Measurements from ENCODE around the gene SEPSECS. TPM values are rescaled to one million over a fixed set of nuclear protein-coding genes. Genes with fewer than 3 reads are reported as not detected.

Gene SEPSECS
- total and polyA plus RNA-seq, 2 of the 8 experiments (the other 6 are each of a cell fraction or from before 2014, with no cell fraction given), result 1.9 to 4.1 TPM

DNA sequence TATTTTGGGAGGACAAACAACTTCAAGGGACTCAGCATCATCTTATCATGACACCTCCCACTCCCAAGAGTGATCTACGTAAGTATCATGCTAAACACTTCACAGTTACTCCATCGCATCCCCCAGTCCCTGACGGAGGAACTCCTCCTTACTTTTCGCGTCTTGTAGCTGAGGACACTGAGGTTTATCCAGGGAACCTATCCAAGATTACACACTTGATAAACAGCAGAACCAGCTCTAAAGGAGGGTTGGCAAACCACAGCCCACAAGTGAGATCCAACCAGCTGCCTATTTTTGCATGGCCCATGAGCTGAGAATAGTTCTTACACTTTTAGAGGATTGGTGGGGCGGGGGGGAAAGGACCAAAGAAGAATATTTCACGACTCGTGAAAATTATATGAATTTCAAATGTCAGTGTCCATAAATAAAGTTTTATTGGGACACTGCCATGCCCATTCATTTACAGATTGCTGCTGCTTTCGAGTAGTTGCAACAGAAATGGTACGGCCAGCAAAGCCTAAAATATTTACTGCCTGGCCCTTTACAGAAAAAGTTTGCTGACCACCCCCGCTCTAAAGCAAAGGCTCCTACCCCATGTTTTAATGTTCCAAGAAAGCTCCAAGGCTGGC is 47.8 kb downstream of the SEPSECS start:
- CTCF ChIA-PET (ENCODE audit: partially characterized antibody), result interaction anchor here (1.2 to 2.5 kb wide), 2 partner anchors 32 to 67 kb away, joined by 3 to 8 read pairs; no protein-coding TSS in a partner anchor
- Histone ChIP-seq H3K79me2 (ENCODE audit: control insufficient read depth in 1 of 2, insufficient read depth in 2 of 2, low read length in 2 of 2) (no peaks in the 10 kb centered on the region), H3K23me2 (ENCODE audit: low read depth, low read length) (no peaks in the 10 kb centered on the region), H2BK20ac (ENCODE audit: low read length) (no peak overlapping the region), H4K91ac (replicated peaks; ENCODE audit: insufficient read length, low read length) (no peak overlapping the region), H2BK5ac (ENCODE audit: low read depth, low read length) (no peak overlapping the region), H3K18ac (ENCODE audit: extremely low read depth, low read length) (no peak overlapping the region), H3K23ac (ENCODE audit: insufficient read length) (no peak overlapping the region), H3K27me3 (replicated peaks in 1 of 4; ENCODE audit: control insufficient read depth in 3 of 4, extremely low read depth in 1 of 4, insufficient read depth in 3 of 4, low read length in 3 of 4) (no peaks in the 10 kb centered on the region), H2AK5ac (ENCODE audit: low read depth, low read length) (no peak overlapping the region), H3K36me3 (ENCODE audit: control insufficient read depth in 2 of 4, insufficient read depth in 4 of 4, low read length in 3 of 4) (no peaks in the 10 kb centered on the region), H3K4me1 (replicated peaks in 1 of 4; ENCODE audit: control insufficient read depth in 3 of 4, insufficient read depth in 4 of 4, low read length in 3 of 4) (no peaks in the 10 kb centered on the region), H2AFZ (ENCODE audit: low read length) (no peak overlapping the region), H3K14ac (ENCODE audit: insufficient read length) (no peak overlapping the region), H4K20me1 (replicated peaks in 1 of 2; ENCODE audit: control insufficient read depth in 1 of 2, insufficient read depth in 2 of 2, low read length in 2 of 2) (no peaks in the 10 kb centered on the region), H3K4ac (replicated peaks; ENCODE audit: insufficient read length, low read depth, low read length) (no peak overlapping the region), H3K79me1 (ENCODE audit: low read depth, low read length) (no peaks in the 10 kb centered on the region), H3K4me3 (ENCODE audit: extremely low read depth in 1 of 4, insufficient read depth in 2 of 4, low read depth in 3 of 4, low read length in 4 of 4) (no peak overlapping the region), H3K9ac (replicated peaks in 1 of 4; ENCODE audit: extremely low read depth in 1 of 4, low read depth in 3 of 4, low read length in 3 of 4) (no peak overlapping the region), H2BK15ac (ENCODE audit: low read length) (no peak overlapping the region), H3K27ac (ENCODE audit: low read depth, low read length) (no peak overlapping the region), H4K8ac (ENCODE audit: extremely low read depth, insufficient read depth, low read length) (no peak overlapping the region), H4K5ac (ENCODE audit: insufficient read length, low read depth, low read length) (no peak overlapping the region), H2BK120ac (replicated peaks; ENCODE audit: low read depth, low read length) (no peak overlapping the region), H3K9me3 (ENCODE audit: insufficient read depth in 2 of 2, low read depth in 1 of 2, low read length in 1 of 2) (no peaks in the 10 kb centered on the region), H2BK12ac (ENCODE audit: low read depth, low read length) (no peak overlapping the region), H3K56ac (replicated peaks; ENCODE audit: insufficient read length, low read depth, low read length) (no peak overlapping the region), H3K4me2 (ENCODE audit: insufficient read depth in 1 of 2, low read depth in 2 of 2, low read length in 2 of 2) (no peak overlapping the region)
- POLR2A ChIA-PET (ENCODE audit: partially characterized antibody), result no interaction called here
- no peak for DNase-seq (ENCODE audit: low read depth in 1 of 2, low spot score in 2 of 2)
- 91% methylated on average over 11 of the region's 11 CpGs; no CpG with 5 or more reads in 1 of the 2 experiments for WGBS, 2 experiments (ENCODE audit: extremely low coverage in 1 of 2, insufficient coverage in 1 of 2, insufficient read length in 1 of 2, insufficient replicate concordance in 2 of 2, low coverage in 1 of 2, low lambda C conversion rate in 2 of 2, missing lambda C conversion rate in 1 of 2)
- FAIRE-seq, result no peak
- TF ChIP-seq RAD21 (IDR thresholded peaks at IDR 0.05 in 1 of 2, conservative IDR thresholded peaks at IDR 0.05 in 1 of 2; ENCODE audit: low read depth in 2 of 2, low read length in 2 of 2) (no peak), POLR2A (IDR thresholded peaks at IDR 0.05; ENCODE audit: control extremely low read depth in 1 of 2, low read depth in 2 of 2, low read length in 2 of 2) (no peak)

Data from H1 (cell line).